Measurements from ENCODE around the gene KISS1.
A peak's percentile ranks its signal among the peaks of the same experiment; 100 is the strongest.

The KISS1 gene

DNA sequence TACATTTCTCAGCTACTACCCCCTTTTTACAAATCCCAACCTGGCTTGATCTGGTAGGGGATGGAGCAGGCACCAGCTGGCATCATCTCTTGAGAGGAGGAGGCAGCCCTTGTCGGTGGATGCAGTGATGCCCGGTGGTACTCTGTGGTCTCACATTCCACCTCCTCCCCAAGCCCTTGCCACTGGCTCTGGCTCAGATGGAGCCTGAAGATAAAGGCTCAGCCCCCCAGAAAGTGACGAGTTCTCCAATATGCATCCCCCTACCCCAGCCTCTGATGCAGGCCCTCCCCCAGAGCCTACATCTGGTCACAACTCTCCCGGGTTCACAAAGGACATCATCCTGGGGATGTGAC lies 21.3 kb upstream of the KISS1 start:
- DNase-seq = no peak

DNA sequence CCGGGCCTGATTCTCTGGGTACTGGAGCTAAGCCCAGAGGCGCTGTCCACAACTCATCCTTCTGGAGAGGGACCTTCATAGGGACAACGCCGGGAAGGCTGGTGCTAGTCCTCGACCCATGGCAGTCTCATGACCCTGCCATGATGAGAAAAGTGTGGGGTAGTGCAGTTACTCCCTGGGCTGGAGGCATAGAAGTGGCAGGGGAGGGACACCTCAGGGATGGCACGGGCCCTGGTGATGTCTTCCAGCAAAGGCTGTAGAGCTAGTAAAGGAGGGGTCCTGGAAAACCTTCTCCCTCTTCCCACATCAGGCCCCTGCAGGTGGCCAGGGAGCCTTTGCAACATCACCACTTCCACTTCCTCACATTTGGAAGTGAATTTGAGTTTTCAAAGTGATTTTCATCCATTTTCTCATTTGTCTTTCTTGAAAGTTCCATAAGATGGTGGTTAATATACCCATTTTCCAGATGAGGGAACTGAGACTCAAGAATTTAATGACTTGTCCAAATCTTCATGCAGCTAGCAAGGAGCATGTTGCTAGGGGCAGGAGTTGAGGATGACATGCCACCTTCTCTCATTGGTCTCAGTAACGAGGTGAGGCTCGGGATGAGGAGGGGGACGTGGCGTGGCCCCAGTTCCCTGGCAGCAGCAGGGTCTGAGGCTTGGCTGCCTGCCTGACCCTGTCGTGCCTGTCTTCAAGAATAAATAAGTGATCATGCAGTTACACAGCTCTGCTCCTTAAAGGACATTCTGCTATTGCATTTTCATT lies 20.8 kb upstream of the KISS1 start:
- no peak for DNase-seq

DNA sequence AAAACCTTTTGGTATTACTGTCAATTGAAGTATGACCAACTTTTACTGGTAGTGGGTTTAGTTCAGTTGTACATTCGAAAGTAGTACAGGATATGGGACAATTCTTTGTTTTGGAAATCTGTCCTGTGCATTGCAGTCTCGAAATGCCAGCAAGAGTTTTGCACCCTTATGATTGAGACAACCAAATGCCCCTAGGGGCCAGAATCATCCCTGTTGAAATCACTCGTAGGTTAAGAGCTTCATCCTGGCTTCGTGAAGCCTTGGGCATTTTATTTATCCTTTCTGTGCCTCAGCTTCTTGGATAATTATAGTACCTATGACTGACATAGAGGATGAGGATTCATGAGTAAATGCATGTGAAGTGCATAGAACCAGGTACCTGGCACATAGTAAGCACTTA lies 19.9 kb upstream of the KISS1 start:
- DNase-seq = no peak

DNA sequence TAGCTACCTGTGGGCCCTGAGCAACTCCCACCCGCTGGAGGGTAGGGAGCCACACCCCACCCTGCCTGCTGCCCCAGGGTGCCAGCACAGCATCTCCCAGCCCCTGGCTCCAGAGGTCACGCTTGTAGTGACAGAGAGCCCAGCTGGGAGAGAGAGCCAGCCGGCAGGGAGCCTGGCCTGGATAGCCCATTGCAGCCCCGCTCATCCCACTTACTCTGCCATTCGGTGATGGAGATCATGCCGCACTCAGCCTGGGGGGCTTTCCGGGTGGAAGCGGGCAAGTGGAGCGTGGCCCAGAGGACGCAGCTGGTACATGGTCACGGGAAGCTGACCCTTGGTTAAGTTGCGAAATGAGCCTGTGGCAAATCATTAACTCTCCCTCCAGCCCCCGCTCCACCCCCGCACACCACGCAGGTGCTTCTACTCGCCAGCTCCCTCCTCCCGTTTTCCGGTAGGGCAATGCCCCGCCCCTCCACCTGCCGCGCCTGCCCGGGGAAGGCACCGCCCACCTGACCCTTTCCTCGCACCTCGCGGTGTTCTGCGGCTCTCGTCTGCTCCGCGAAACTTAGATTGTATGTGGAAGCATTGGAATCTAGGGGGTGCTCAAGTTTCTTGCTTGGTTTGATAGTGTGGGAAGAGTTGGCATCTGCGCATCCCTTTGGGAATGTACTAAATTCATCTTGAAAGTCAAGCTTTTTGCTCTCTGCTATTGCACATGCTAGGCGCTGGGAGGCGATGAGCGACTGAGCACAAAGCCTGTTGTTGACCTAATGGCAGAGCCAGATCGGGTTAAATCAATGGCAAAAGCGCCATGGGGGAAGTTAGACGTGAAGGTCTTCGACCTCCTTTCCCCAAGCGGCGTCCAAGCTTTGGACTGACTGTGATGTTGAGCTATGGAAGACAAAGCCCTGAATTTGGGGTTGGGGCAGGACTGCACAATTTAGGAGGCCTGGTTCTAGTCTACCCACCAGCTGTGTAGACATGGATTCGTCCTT lies 17.7 kb upstream of the KISS1 start, which contains the start of gene GOLT1A:
GOLT1A (minus strand) TSS at position 321 of the 995 bp plus-strand sequence; CDS start at position 239, 82 bp downstream.
- peak; percentile 67 for DNase-seq

DNA sequence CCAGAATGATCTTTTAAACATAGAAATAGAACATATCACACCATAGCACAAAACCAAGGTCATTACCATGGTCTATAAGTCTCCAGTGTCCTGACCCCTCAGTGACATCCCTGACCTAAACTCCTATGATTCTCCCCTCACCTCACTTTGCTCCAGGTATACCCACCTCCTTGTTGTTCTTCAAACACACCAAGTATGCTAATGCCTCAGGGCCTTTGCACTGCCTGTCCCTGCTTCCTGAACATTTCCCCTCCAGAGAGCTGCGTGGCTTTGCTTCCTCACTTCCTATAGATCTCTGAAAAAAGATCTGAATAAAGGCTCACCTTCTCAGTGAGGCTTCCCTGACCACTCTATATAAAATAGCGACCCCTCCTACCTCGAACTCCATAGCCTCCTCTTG lies 16.4 kb upstream of the KISS1 start:
- DNase-seq = no peak

DNA sequence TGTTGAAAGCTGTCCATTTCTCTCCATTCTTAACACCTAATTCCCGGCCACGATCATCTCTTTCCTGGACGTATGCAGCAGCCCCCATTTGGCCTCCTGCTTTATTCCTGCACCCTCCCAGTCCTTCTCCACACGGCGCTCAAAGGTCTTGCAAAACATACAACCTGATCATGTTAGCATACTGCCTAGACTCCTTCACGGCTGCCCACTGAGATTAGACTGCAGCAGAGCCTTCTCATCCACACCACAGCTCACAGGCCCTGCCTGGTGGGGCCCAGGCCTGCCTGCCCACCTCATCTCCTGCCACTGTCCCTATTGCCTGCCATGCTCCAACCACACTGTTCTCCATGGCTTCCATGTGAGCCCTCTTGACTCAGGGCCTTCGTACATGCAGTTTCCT lies 14.8 kb upstream of the KISS1 start:
- no peak for DNase-seq

DNA sequence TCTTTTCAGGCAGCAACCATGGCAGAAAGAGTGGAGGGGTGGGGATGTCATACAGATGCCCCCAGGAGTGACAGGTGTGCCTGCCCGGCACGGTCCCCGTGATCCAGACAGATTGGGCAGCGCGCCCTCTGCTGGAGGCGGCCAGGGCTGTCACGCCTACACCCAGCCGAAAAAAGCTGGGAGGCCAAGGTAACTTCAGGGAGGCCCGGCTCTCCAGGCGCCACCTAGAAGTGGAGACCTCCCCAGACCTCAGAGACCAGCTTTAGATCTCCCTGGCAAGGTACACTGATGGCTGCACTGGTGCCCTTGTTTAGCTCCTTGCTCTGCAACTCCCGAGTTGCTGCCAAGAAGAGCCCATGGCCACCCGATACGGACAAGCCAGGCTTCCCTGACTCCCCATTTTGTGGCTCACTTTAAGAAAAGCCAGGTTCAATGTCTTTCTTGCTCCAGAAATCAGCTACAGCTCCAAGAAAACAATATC lies 10.9 kb upstream of the KISS1 start:
- DNase-seq = peak; percentile 24

DNA sequence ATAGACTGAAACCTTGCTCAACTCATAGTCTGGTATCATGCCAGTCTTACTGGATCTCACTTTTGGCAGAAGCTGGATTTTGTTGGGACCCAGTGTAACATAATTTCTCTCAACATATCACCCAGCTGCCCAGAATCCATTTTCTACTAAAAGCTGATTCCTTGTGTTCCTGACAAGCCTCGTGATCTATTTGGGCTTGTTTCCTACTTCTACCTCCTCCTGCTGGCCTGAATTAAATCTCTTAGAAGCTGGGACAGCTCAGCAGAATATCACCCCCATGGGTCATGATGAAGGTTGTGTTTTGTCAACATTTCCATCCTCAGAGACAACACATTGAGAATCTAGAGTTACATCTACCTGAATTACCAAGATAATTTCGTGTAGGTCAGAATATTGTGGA lies 9.8 kb upstream of the KISS1 start:
- DNase-seq = no peak

DNA sequence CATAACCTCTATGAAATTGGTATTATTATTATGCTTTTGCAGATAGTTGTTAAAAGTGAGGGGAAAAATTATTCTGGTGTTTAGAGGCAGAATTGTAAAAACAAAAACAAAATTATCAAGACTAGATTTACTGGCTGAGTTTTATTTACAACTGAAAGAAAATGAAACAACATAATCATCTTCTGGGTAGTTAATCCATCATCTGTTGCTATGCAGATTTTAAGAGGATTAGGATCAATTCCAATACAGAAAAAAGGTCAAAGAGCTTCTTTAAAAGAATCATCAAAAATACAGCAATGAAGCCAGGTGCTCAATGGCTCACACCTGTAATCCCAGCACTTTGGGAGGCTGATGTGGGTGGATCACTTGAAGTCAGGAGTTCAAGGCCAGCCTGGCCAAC lies 9.2 kb upstream of the KISS1 start:
- DNase-seq = no peak

DNA sequence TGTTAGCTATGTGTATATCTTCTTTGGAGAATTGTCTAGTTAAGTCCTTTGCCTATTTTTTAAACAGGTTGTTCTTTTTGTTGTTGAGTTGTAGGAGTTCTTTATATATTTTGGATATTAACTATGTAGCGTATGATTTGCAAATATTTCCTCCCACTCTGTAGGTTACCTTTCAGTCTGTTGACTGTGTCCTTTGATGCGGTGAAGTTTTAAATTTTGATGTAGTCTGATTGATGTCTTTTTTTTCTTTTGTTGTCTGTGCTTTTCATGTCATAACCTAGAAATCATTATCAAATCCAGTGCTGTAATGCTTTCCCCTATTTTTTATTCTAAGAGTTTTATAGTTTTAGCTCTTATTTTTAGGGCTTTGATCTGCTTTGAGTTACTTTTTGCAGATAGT lies 8.7 kb upstream of the KISS1 start:
- no peak for DNase-seq

DNA sequence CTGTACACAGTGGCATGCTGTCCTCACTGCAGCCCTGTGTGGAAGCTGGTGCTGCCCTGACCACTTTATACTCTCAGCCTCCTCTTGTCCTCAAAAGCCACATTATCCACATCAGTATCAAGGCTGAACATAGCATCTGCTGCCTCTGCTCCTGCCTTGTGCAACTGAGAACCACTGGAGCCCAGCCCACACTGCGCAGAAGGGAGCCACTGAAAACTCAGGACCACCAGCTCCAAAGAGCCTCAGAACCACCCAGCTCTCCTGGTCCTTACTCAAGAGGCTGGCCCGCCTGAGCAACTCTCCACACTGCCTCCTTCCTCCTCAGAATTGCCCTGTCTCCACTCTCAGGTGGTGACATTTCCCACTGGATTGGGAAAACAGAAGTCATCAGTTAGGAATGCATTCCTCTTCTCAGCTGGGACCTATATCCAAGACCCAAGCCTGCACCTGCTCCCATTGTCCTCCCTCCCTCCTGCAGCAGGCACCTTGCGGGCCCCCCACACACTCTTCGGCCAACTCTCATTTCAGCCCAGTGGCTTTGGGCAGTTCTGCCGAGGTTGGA lies 7.0 kb upstream of the KISS1 start:
- no peak for DNase-seq

DNA sequence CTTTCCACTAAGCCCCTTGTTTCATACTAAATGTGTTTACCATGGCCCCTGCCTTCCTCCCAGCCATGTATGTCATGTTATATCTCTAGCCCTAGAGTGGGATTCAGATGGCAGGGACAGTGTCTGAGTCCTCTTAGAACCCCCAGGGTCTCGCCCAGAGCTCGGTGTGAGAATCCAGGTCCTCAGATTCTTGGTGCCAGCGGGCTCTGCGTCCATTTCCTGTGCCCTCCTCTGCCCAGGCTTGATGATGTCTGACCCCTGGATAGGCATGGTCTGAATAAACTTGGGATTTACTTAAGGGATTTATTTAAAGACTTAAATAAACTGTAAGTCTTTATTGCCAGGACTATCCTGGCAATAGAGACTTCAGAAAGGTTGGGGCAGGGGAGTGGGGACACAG lies 6.2 kb upstream of the KISS1 start:
- DNase-seq = no peak

DNA sequence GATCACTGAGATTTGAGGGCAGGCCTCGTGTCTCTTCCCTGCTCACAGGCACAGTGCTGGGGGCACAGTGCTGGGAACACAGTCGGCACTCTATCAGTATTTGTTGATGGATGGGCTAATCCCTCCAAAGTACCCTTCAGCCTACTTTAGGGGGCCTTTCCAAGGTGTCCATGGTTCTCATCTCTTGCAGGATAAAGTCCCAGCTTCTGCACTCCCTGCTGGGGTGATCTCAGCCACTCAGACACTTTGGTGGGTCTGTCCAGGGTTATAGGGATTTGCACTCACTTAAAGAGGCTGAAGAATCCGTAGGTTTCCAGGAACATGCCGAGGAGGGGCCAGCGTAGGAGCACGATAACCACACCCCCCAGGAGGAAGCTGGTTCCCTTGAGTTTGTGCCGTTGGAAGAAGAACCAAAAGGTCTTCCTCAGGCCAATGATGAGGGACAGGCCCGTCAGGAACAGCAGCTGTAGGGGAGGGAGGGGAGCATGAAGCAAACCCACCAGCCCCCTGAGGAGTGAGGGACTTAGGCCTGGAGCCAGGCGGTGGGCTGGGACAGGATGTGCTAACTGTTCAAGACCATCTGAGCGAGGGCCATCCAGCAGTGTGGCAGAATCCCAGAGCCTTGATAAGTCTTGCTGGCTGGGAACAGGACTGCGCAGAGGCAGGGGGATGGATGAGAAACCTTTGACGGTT lies 5.2 kb upstream of the KISS1 start:
- DNase-seq = no peak

DNA sequence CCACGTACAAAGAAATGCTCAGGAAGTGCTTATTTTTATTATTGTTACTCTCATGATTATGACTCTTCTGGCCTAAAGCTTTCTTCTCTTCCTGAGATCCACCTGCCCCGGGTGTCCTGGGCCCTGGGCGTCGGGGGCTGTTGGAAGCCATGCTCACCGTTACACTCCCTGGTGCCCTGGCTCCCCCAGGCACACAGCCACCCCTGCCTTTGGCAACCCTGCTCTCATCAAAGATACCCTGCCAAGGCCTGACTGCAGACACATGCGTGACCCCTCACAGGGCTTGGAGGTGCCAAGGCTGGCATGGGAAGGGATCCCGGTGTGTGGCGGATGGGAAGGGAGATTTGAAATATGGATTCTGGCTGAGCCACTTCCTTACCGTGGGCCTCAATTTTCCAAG lies 3.3 kb upstream of the KISS1 start:
- no peak for DNase-seq

DNA sequence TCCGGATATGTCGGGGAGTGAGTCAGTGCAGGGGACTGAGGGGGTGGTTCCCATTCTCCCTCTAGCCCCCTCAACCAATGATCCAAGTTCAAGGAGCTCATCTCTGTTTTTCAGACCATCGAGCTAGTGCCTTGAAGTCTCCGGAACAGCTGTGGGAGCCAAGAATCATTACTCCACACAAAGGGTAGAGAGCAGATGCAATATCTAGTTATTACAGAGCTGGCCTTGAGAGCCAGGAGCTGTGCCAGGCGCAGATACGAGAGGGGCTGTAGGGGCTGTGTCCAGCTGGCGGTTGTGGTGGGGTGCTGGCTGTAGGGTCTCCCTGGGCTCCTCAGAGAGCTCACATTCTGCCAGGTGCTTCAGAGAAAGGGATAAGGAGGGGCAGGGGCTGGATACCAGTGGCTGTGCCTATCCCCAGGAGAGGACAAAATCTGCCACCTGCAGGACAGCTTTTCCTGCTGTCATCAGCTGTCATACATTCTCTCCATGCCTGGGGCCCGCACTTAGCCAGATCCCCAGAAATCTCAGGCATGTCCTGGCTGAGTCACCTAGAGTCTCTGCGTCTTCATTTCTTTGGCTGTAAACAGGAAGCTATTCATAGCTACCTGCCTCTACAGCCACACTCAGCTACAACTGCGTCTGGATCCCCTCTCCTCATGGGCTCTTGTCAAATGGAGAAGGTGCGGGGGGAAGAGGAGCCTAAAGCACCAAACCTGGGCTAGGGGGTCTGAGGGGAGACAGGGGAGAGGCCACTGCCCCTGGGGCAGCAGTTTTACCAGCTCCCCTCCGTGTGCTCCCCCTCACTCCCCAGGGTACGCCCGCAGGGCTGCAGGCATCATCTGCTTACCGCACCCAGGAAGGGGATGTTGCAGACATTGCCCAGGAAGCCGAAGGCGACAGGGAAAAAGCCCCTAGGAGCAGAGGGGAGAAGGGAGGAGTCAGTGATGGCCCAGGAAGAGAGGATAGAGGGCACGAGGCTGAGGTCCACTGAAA lies 2.4 kb upstream of the KISS1 start:
- peak; percentile 83 for DNase-seq

DNA sequence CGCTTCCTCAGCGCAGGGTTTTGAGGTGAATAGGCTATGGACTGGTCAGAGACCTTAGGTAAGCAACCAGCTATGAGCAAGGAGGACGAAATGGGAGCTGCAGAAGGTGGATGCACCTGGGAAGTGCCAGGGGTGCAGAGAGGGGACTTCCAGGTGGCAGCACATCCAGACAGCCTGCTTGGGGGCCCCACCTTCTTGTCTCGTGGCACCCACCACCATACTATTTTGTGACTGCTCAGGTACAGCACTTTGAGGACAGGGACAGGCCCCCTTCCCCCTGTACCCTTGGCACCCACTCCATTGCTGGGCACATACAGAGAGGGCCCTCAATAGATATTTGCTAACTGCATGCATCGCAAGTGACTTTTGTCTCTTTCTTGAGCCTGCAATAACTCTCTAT lies 777 bp upstream of the KISS1 start:
- DNase-seq = no peak

DNA sequence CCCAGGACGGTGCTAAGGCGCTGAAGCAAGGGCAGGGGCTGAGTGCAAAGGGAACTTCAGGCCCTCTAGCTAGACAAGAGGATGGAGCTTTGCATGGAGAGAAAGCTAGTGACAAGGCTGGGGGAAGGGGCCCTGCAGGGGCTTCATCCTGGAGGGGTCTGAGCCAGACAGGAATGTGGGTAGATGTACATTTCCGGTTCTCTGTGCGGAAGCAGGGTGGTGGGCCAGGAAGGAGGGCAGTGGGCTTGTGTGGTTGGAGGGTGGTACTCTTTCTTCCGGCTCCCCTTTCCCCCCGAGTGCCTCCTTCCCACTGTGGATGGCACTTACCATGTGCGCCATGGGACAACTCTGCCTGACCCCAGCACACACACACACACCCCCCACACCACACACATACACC lies 1.5 kb downstream of the KISS1 start:
- no peak for DNase-seq

DNA sequence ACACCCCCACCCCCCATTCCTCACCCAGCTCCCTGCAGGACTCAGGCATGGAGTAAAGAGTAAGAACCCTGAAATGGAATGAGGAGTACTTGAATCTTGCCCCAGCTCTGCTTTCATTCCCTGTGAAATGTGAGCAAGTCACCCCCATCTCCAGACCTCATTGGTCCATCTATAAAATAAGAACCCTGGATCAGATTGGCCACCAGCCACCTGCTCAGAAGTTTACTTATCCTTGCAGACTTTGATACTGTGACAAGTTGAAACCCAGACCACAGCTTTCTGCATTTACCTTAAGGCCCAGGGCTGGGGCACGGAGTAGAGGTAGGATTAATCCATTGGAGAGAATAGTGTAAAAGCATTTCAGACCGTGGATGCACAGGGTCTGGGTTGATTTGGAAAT lies 2.2 kb downstream of the KISS1 start:
- no peak for DNase-seq

DNA sequence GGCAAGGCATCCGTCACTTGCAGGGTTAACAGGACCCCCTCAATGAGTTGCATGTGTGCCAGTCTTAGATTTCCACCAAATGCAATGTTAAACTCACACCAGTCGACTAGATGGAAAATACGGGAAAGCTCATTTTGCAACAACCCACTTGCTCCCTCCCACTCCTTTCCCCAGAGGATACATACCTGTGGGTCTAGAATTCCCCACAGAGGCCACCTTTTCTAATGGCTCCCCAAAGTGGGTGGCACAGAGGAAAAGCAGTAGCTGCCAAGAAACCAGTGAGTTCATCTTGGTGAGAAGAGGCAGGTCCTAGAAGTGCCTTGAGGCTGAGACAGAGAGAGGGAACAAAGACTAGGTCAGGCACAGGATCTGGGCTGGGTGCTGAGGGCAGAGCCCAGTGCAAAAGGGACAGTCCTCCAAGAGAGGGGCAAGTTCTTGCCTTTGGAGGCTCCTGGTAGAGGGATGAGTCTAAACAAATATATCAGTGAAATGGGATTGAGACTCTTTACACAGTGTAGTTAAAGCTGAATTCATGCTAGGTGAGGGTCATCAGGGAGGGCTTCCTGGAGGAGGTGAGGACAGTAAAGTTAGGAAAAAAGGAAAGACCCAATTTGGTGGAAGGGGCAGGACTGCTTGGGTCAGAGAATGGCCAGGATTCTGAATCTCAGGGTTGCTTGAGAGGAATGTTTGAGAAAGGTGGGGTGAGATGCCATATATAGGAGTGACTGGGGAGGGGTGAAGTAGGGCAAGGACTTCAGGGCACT lies 3.5 kb downstream of the KISS1 start:
- DNase-seq = no peak

DNA sequence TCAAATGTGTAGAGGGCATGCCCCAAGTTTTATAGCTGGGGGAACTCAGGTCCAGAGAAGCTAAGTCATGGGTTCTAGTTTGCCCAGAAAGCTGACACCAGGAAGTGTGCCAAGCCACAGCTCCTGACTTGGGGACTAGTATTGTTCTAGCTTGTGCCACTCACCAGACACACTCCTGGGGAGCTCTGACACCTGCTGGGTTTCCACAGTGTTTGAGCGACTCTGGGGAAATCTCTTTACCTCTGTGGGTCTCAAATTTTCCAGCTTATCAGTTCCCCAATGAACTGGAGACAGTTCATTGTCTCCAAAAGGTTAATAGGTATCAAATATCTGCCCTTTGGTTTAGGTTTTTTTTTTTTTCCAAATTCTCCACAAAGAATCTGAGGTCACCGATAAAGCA lies 4.2 kb downstream of the KISS1 start:
- DNase-seq = no peak

DNA sequence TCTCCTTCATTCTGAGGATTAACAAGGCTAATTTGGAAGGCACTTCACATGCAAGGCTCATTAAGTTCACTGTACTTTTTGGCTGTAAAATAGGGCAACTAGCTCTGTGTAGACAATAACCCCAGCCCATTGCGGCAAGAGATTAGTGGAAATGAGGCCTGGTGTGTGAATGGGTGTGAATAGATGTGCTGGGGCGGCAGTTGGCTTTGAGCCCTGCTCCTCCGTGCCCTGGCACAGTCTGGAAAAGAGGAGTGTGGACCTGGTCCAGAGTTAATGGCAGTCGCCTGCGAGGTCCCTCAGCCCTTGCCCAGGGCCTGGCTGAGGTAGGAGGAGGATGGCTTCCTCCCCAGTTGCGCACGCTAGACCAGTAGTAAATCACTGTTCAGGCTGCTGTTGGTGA lies 4.8 kb downstream of the KISS1 start:
- no peak for DNase-seq

All from fibroblast of skin of back (primary cell).